ENCODE measurements around the gene DOK4. TPM values are rescaled to one million over a fixed set of nuclear protein-coding genes. Genes with fewer than 3 reads are reported as not detected.

DOK4 gene
- polyA plus RNA-seq, 2 donors = 27.6 to 33.7 TPM

DNA sequence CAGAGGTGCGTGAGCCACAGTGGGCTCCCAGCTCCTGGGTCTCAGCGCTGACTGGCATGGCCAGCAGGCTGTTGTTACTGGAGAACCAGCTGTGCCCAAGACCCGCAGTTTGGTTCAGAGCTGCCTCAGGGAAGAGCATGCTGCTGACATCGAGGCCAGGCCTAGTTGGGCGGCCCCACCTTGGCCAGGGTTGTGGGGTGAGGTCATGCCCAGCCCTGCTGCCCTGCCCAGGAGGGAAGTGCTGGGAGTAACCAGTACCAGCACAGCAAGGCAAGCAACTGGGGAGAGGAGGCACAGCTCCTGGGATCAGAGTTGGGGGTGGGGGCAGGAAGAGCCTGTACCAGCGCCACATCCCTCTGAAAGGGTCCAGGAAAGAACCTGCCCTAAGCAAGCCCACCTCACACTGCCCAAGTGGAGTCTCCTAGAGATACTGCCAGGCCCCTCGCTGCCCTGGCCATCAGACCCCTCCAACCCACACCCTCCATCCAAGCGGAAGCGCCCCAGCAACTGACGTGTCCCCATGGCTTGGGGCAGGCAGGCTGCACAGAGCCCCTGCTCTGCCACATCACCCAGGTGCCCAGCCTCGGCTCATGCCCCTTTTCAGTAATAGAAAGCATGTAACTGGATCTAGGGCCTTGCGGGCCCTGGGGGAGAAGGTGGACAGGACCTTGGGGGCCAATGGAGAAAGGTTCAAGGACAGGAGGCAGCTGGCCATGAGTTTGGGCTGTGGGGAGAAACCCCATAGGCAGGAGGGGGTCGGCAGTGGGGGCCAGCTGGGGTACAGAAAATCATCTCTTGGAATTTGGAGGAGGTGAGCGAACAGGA is 990 bp downstream of the DOK4 start:
- Histone ChIP-seq H3K27me3 (ENCODE audit: control insufficient read depth in 1 of 2, insufficient read depth in 2 of 2, low read length in 2 of 2) (no peaks in the 10 kb centered on the region), H3K27ac (ENCODE audit: low read depth in 2 of 2, low read length in 1 of 2) (peak overlapping the region; percentile 79 to 90), H3K9me3 (ENCODE audit: control insufficient read depth in 2 of 2, insufficient read depth in 1 of 2, low read depth in 1 of 2, low read length in 1 of 2) (no peaks in the 10 kb centered on the region), H3K4me3 (ENCODE audit: low read depth in 1 of 2, low read length in 2 of 2) (peak overlapping the region; percentile 89 to 93), H3K4me1 (ENCODE audit: control insufficient read depth in 2 of 2, insufficient read depth in 2 of 2, low read length in 1 of 2) (peaks cover 19 to 27% of the 10 kb centered on the region in 2 donors), H3K36me3 (ENCODE audit: control insufficient read depth in 2 of 2, insufficient read depth in 2 of 2, low read length in 1 of 2) (peaks cover 0 to 5% of the 10 kb centered on the region in 2 donors)
- WGBS, 2 donors = 51 to 62% methylated on average over 14 of the region's 14 CpGs

DNA sequence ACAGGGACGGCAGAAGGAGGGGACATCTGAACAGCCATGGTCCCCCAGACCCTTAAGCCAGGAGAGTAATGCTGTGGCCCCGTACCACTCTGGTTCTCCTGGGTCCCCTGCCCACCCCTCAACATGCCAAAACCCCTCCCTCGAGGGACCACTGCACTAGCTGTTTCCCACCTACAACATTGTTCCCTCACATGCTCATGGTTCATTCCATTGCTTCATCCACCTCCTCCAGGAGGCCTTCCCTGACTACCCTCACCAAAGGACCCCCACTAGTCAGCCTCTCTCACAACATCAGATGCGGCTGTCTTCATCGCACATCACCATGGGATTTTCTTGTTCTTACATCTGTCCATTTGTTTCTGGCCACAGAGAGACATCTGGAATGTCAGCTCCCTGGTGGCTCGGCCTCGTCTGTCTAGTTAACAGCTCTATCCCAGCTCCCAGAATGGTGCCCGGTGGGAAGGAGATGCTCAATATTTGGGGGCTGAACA is 1.7 kb downstream of the DOK4 start:
- WGBS, 2 donors = 80 to 85% methylated on average over 8 of the region's 8 CpGs
- Histone ChIP-seq H3K4me3 (ENCODE audit: low read depth in 1 of 2, low read length in 2 of 2) (no peak overlapping the region), H3K27me3 (ENCODE audit: control insufficient read depth in 1 of 2, insufficient read depth in 2 of 2, low read length in 2 of 2) (no peaks in the 10 kb centered on the region), H3K27ac (ENCODE audit: low read depth in 2 of 2, low read length in 1 of 2) (peak overlapping the region in 1 of 2 donors; percentile 90), H3K4me1 (ENCODE audit: control insufficient read depth in 2 of 2, insufficient read depth in 2 of 2, low read length in 1 of 2) (peaks cover 21 to 29% of the 10 kb centered on the region in 2 donors), H3K36me3 (ENCODE audit: control insufficient read depth in 2 of 2, insufficient read depth in 2 of 2, low read length in 1 of 2) (peaks cover 0 to 5% of the 10 kb centered on the region in 2 donors), H3K9me3 (ENCODE audit: control insufficient read depth in 2 of 2, insufficient read depth in 1 of 2, low read depth in 1 of 2, low read length in 1 of 2) (no peaks in the 10 kb centered on the region)

DNA sequence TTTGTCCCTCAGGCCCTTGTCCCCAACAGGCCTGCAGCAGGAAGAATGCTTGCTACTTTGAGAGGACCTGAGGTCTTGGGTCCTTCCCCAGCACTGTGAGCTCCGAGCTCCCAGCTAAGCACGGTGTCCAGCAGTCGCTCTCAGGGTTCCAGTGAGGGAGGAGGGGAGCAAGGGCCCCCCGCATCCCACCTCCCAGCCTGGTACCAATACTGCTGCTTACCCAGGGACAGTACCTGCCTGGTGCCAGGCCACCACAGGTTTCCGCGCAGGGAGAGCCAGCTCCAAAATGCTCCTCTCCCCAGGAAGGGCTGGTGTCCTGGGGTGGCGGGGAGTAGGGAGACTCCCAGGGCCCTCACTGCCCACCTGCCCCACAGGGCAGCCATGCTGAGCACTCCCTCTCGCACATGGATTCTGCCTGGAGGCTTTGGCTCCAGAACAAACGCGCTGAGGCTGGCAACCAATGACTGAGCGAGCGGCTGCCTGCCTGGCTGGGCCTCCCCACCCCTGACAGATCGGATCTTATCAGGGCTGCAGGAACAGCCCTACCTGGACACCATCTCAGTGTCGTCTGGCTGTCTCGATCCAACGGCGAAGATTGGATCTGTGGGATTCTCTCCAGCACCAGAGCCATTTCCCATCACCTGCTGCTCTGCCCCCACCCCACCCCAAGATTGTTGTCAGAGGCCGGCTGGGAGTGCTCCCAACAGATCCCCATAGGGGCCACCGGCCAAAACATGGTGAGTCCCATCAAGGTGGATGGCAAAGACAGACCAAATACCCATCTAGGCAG is 2.4 kb downstream of the DOK4 start:
- WGBS, 2 donors = 51 to 52% methylated on average over 18 to 19 of the region's 19 CpGs
- Histone ChIP-seq H3K4me1 (ENCODE audit: control insufficient read depth in 2 of 2, insufficient read depth in 2 of 2, low read length in 1 of 2) (peaks cover 21 to 34% of the 10 kb centered on the region in 2 donors), H3K27ac (ENCODE audit: low read depth in 2 of 2, low read length in 1 of 2) (peak overlapping the region in 1 of 2 donors; percentile 35), H3K9me3 (ENCODE audit: control insufficient read depth in 2 of 2, insufficient read depth in 1 of 2, low read depth in 1 of 2, low read length in 1 of 2) (no peaks in the 10 kb centered on the region), H3K4me3 (ENCODE audit: low read depth in 1 of 2, low read length in 2 of 2) (no peak overlapping the region), H3K36me3 (ENCODE audit: control insufficient read depth in 2 of 2, insufficient read depth in 2 of 2, low read length in 1 of 2) (peaks cover 0 to 10% of the 10 kb centered on the region in 2 donors), H3K27me3 (ENCODE audit: control insufficient read depth in 1 of 2, insufficient read depth in 2 of 2, low read length in 2 of 2) (no peaks in the 10 kb centered on the region)

DNA sequence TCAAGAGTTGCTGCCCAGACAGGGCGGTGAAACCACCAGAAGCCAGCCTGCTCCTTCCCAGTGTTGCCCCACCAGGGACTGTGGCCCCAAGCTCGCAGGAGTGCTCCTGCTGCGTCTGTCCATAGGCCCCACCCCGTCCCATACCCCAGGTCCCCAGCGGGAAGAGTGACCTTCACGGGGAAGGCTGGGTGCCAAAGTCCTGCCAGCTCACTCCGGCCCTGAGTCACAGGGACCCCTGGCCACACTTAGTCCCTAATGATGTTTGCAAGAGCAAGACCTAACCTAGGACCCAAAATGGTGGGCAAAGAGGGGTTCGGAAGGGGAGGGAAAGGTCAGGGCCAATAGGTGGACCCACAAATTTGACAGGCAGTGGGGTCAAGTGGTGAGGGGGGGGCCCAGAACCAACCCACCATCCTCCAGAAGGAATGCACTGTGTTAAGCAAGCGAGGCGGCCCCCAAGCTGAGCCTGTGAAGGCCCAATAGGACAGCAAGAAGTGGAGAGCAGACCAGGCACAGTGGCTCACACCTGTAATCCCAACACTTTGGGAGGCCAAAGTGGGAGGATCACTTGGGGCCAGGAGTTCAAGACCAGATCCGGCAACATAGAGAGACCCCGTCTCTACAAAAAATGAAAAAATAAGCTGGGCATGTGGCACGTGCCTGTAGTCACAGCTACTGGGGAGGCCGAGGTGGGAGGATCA is 3.3 kb downstream of the DOK4 start:
- H3K27me3 ChIP-seq (ENCODE audit: control insufficient read depth in 1 of 2, insufficient read depth in 2 of 2, low read length in 2 of 2) = no peaks in the 10 kb centered on the region
- 73 to 77% methylated on average over 13 to 14 of the region's 14 CpGs for WGBS, 2 donors
- no peaks in the 10 kb centered on the region for H3K9me3 ChIP-seq (ENCODE audit: control insufficient read depth in 2 of 2, insufficient read depth in 1 of 2, low read depth in 1 of 2, low read length in 1 of 2)
- no peak overlapping the region for H3K27ac ChIP-seq (ENCODE audit: low read depth in 2 of 2, low read length in 1 of 2)
- peaks cover 21 to 38% of the 10 kb centered on the region in 2 donors for H3K4me1 ChIP-seq (ENCODE audit: control insufficient read depth in 2 of 2, insufficient read depth in 2 of 2, low read length in 1 of 2)
- H3K4me3 ChIP-seq (ENCODE audit: low read depth in 1 of 2, low read length in 2 of 2) = no peak overlapping the region
- peaks cover 1 to 15% of the 10 kb centered on the region in 2 donors for H3K36me3 ChIP-seq (ENCODE audit: control insufficient read depth in 2 of 2, insufficient read depth in 2 of 2, low read length in 1 of 2)

DNA sequence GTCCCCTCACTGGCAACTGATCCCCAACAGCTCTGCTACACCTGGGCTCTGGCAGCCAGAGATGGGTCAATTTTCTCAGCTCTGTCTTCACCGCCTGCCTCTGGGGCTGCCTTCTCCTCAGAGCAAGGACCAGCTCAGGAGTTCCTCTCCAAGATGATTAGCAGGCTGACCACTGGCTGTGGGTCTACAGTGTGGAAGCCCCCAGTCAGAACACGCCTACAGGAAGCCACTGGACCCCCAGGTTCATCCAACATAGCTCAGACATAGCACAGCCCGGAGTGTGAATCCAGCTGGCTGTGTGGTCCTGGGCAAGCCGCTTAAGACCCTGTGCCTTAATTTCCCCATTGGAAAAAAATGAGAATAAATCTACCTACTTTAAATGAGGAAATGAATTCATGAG is 4.9 kb downstream of the DOK4 start:
- WGBS, 2 donors = 87 to 89% methylated on average over 4 of the region's 4 CpGs
- Histone ChIP-seq H3K9me3 (ENCODE audit: control insufficient read depth in 2 of 2, insufficient read depth in 1 of 2, low read depth in 1 of 2, low read length in 1 of 2) (no peaks in the 10 kb centered on the region), H3K36me3 (ENCODE audit: control insufficient read depth in 2 of 2, insufficient read depth in 2 of 2, low read length in 1 of 2) (peaks cover 4 to 18% of the 10 kb centered on the region in 2 donors), H3K4me1 (ENCODE audit: control insufficient read depth in 2 of 2, insufficient read depth in 2 of 2, low read length in 1 of 2) (peaks cover 21 to 35% of the 10 kb centered on the region in 2 donors), H3K27me3 (ENCODE audit: control insufficient read depth in 1 of 2, insufficient read depth in 2 of 2, low read length in 2 of 2) (no peaks in the 10 kb centered on the region), H3K27ac (ENCODE audit: low read depth in 2 of 2, low read length in 1 of 2) (no peak overlapping the region), H3K4me3 (ENCODE audit: low read depth in 1 of 2, low read length in 2 of 2) (no peak overlapping the region)

DNA sequence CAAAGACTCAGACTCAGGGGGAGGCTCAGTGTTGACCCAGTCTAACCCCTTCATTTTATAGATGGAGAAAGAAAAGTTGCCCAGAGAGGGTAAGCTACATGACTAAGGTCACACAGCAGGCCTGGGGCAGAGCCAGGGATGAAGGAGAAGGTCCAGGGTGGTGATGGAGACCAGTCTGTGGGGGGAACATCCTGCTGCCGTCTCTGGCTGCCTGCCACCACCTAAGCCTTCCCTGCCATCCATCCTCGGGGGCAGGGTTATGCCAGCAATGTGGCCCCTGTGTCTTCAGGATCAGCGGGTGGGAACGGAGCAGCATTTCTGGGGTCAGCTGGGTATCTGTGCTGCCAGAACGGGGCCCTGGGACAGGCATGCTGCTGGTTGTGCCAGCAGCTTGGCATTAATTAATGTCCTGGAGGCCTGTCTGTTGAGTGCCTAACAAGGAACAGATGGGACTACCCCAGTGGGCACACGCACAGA is 5.5 kb downstream of the DOK4 start:
- H3K27ac ChIP-seq (ENCODE audit: low read depth in 2 of 2, low read length in 1 of 2) = no peak overlapping the region
- WGBS, 2 donors = 34 to 53% methylated on average over 6 of the region's 6 CpGs
- peaks cover 4 to 18% of the 10 kb centered on the region in 2 donors for H3K36me3 ChIP-seq (ENCODE audit: control insufficient read depth in 2 of 2, insufficient read depth in 2 of 2, low read length in 1 of 2)
- no peaks in the 10 kb centered on the region for H3K9me3 ChIP-seq (ENCODE audit: control insufficient read depth in 2 of 2, insufficient read depth in 1 of 2, low read depth in 1 of 2, low read length in 1 of 2)
- peaks cover 21 to 38% of the 10 kb centered on the region in 2 donors for H3K4me1 ChIP-seq (ENCODE audit: control insufficient read depth in 2 of 2, insufficient read depth in 2 of 2, low read length in 1 of 2)
- no peak overlapping the region for H3K4me3 ChIP-seq (ENCODE audit: low read depth in 1 of 2, low read length in 2 of 2)
- H3K27me3 ChIP-seq (ENCODE audit: control insufficient read depth in 1 of 2, insufficient read depth in 2 of 2, low read length in 2 of 2) = no peaks in the 10 kb centered on the region

DNA sequence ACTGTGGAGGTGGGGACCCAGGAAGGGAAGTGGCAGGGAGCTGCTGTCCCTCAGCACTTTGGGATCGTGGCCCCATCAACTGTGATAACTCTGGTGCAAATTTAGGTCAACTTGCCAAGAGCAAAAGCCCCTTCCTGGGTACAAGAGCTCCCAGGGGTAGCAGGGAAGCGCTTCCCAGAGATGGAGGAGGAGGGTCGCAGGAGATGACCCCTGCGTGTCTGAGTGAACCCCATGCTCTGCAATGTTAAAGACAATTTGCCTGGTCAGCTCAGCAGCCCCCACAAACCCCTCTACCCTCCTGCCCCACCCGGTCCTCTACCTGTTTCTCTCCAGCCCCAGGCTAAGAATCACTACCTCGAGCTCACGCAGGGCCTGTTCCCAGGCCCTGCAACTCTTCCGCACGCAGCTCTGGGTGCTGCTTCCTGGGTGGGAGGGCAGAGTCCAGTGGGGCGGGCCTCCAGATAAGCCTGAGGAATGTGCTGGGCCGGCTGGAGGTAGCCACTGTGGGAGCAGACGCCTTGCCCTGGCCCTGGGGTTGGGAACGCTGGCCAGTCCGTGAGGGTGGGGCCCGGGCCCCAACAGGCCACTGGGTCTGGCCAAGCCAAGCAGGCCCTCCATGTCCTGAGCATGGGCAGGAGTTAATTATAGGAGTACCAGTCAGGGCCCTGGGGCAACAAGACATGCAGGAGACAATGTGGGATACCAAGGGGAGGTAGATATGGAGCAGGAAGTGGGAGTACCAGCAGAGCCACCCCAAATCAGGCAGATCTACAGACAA is 6.1 kb downstream of the DOK4 start:
- Histone ChIP-seq H3K36me3 (ENCODE audit: control insufficient read depth in 2 of 2, insufficient read depth in 2 of 2, low read length in 1 of 2) (peaks cover 4 to 18% of the 10 kb centered on the region in 2 donors), H3K27ac (ENCODE audit: low read depth in 2 of 2, low read length in 1 of 2) (peak overlapping the region; percentile 9 to 13), H3K4me3 (ENCODE audit: low read depth in 1 of 2, low read length in 2 of 2) (peak overlapping the region in 1 of 2 donors; percentile 45), H3K27me3 (ENCODE audit: control insufficient read depth in 1 of 2, insufficient read depth in 2 of 2, low read length in 2 of 2) (no peaks in the 10 kb centered on the region), H3K9me3 (ENCODE audit: control insufficient read depth in 2 of 2, insufficient read depth in 1 of 2, low read depth in 1 of 2, low read length in 1 of 2) (no peaks in the 10 kb centered on the region), H3K4me1 (ENCODE audit: control insufficient read depth in 2 of 2, insufficient read depth in 2 of 2, low read length in 1 of 2) (peaks cover 16 to 33% of the 10 kb centered on the region in 2 donors)
- WGBS, 2 donors = 33 to 38% methylated on average over 15 of the region's 15 CpGs

DNA sequence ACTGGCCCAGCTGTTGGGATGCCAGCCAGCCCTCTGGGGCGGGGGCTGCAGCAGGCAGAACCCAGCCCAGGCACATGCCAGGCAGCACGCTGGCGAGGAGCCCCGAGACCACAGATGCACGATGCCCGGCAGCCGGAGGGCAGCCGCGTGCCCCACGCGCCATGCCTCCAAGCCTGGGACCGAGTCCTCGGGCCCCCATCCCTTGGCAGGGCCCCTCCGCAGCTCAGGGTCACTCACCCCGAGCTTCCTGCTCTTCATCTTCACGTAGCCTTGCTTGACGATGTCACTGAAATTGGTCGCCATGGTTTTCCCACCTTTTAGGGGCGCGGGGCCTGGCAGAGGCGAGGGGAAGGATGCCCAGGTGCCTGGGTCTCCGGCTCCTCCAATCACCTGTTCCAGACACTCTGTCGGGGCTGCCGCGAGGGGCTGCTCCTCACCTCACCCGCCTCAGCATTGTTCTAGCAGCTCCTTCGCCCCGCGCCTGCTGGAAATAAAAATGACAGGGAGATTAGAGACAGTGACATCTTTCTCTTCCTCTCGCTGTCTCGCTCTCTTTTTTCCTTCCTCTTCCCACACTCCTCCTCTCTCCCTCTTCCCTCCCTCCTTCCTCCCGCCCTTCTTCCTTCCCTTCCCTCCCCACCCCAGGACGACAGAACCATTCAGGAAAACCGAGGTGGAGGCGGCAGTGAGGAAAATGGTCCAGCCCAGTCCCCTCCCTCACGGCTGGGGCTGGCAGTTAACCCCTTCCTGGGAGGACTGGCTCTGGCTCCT is 6.9 kb downstream of the DOK4 start:
- 18 to 27% methylated on average over 32 to 36 of the region's 36 CpGs for WGBS, 2 donors
- H3K9me3 ChIP-seq (ENCODE audit: control insufficient read depth in 2 of 2, insufficient read depth in 1 of 2, low read depth in 1 of 2, low read length in 1 of 2) = no peaks in the 10 kb centered on the region
- H3K27me3 ChIP-seq (ENCODE audit: control insufficient read depth in 1 of 2, insufficient read depth in 2 of 2, low read length in 2 of 2) = no peaks in the 10 kb centered on the region
- H3K27ac ChIP-seq (ENCODE audit: low read depth in 2 of 2, low read length in 1 of 2) = peak overlapping the region in 1 of 2 donors; percentile 9
- peak overlapping the region; percentile 18 to 45 for H3K4me3 ChIP-seq (ENCODE audit: low read depth in 1 of 2, low read length in 2 of 2)
- H3K36me3 ChIP-seq (ENCODE audit: control insufficient read depth in 2 of 2, insufficient read depth in 2 of 2, low read length in 1 of 2) = peaks cover 4 to 24% of the 10 kb centered on the region in 2 donors
- peaks cover 10 to 26% of the 10 kb centered on the region in 2 donors for H3K4me1 ChIP-seq (ENCODE audit: control insufficient read depth in 2 of 2, insufficient read depth in 2 of 2, low read length in 1 of 2)

Measured in esophagus (tissue), 2 donors.